T-helper 17 cell (primary cell): ENCODE data around the gene GRIK4. TPM values are rescaled to one million over a fixed set of nuclear protein-coding genes. Genes with fewer than 3 reads are reported as not detected.

Experiments used
- ATAC-seq: fragments of 150-1000 bp; cut with Tn5 transposase; 2 replicates; pipeline ENCODE4 v1.10.0; 2021; ENCODE audit warnings: mild to moderate bottlenecking, moderate library complexity
- DNase-seq, 3 donors: peaks; one replicate each; pipeline versions ENCODE4 v3.0.0 to v3.0.0-alpha.2; 2020 to 2021
- H3K9me3 ChIP-seq: one replicate; pipeline ENCODE4 v1.7.0; 2013; ENCODE audit warnings: low read length, mild to moderate bottlenecking; ENCODE audit not compliant: control insufficient read depth, poor library complexity, severe bottlenecking
- H3K27ac Mint-ChIP-seq: one replicate; pipeline ENCODE4 v1.8.0; 2022; ENCODE audit warnings: mild to moderate bottlenecking, moderate library complexity, mixed read lengths
- H3K27me3 Mint-ChIP-seq: one replicate; pipeline ENCODE4 v1.8.0; 2022; ENCODE audit warnings: mixed read lengths
- H3K36me3 Mint-ChIP-seq: one replicate; pipeline ENCODE4 v1.8.0; 2022; ENCODE audit warnings: low read depth, mixed read lengths
- H3K4me1 Mint-ChIP-seq: one replicate; pipeline ENCODE4 v1.8.0; 2022; ENCODE audit warnings: mild to moderate bottlenecking, mixed read lengths
- H3K4me3 Mint-ChIP-seq: one replicate; pipeline ENCODE4 v1.8.0; 2022; ENCODE audit warnings: mild to moderate bottlenecking, moderate library complexity, mixed read lengths
- total RNA-seq, 4 donors: library from RNA in 2 of 4; stranded (reverse) in 2 of 4; gene quantifications; one replicate each; pipeline ENCODE4 v1.2.3 and lab custom pipeline; 2022 to 2026

The GRIK4 gene
- total RNA-seq, 2 donors from 2014 or later = 0.05 to 0.10 TPM

- Mint-ChIP-seq H3K36me3 (no peaks in the 10 kb centered on the region), H3K27ac (no peak overlapping the region), H3K4me1 (no peaks in the 10 kb centered on the region), H3K27me3 (peaks cover 46% of the 10 kb centered on the region), H3K4me3 (no peak overlapping the region)
- no peaks in the 10 kb centered on the region for H3K9me3 ChIP-seq
- ATAC-seq (no peak), DNase-seq (no peak)
Measured at GRCh38 chr11:120629407-120630080, 118.0 kb downstream of the GRIK4 start.

- ATAC-seq = no peak
- no peaks in the 10 kb centered on the region for H3K36me3 Mint-ChIP-seq
Measured at GRCh38 chr11:120630122-120630521, 118.6 kb downstream of the GRIK4 start.

GRCh38 chr11:120632579-120632978, 121.0 kb downstream of the GRIK4 start:
- Mint-ChIP-seq H3K36me3 (no peaks in the 10 kb centered on the region), H3K4me3 (no peak overlapping the region), H3K27me3 (peaks cover 34% of the 10 kb centered on the region), H3K27ac (no peak overlapping the region), H3K4me1 (no peaks in the 10 kb centered on the region)
- H3K9me3 ChIP-seq = no peaks in the 10 kb centered on the region
- DNase-seq (no peak), ATAC-seq (no peak)

More at GRCh38 chr11:120630122-120630521, 118.6 kb downstream of the GRIK4 start:
- Mint-ChIP-seq H3K4me3 (no peak overlapping the region), H3K27me3 (peaks cover 40% of the 10 kb centered on the region), H3K27ac (no peak overlapping the region), H3K4me1 (no peaks in the 10 kb centered on the region)
- no peak for DNase-seq
- H3K9me3 ChIP-seq = no peaks in the 10 kb centered on the region

GRCh38 chr11:120633616-120634393, 122.3 kb downstream of the GRIK4 start:
- Mint-ChIP-seq H3K4me3 (no peak overlapping the region), H3K36me3 (no peaks in the 10 kb centered on the region), H3K4me1 (no peaks in the 10 kb centered on the region), H3K27me3 (peaks cover 34% of the 10 kb centered on the region), H3K27ac (no peak overlapping the region)
- no peaks in the 10 kb centered on the region for H3K9me3 ChIP-seq
- DNase-seq = no peak
- no peak for ATAC-seq

- no peaks in the 10 kb centered on the region for H3K36me3 Mint-ChIP-seq
- no peak overlapping the region for H3K4me3 Mint-ChIP-seq
- H3K27me3 Mint-ChIP-seq = peaks cover 40% of the 10 kb centered on the region
- H3K9me3 ChIP-seq = no peaks in the 10 kb centered on the region
- DNase-seq (no peak), ATAC-seq (no peak)
- H3K4me1 Mint-ChIP-seq = no peaks in the 10 kb centered on the region
- H3K27ac Mint-ChIP-seq = no peak overlapping the region
Measured at GRCh38 chr11:120634706-120635105, 123.2 kb downstream of the GRIK4 start.

GRCh38 chr11:120635136-120635810, 123.7 kb downstream of the GRIK4 start:
- Mint-ChIP-seq H3K36me3 (no peaks in the 10 kb centered on the region), H3K4me3 (no peak overlapping the region), H3K27me3 (peaks cover 42% of the 10 kb centered on the region), H3K4me1 (no peaks in the 10 kb centered on the region), H3K27ac (no peak overlapping the region)
- H3K9me3 ChIP-seq = no peaks in the 10 kb centered on the region
- DNase-seq = no peak
- ATAC-seq = no peak

GRCh38 chr11:120637131-120637530, 125.6 kb downstream of the GRIK4 start:
- H3K4me1 Mint-ChIP-seq = no peaks in the 10 kb centered on the region
- H3K27me3 Mint-ChIP-seq = peaks cover 38% of the 10 kb centered on the region
- H3K4me3 Mint-ChIP-seq = no peak overlapping the region
- ATAC-seq = no peak
- no peaks in the 10 kb centered on the region for H3K9me3 ChIP-seq
- H3K36me3 Mint-ChIP-seq = no peaks in the 10 kb centered on the region
- DNase-seq = no peak
- H3K27ac Mint-ChIP-seq = no peak overlapping the region

DNA sequence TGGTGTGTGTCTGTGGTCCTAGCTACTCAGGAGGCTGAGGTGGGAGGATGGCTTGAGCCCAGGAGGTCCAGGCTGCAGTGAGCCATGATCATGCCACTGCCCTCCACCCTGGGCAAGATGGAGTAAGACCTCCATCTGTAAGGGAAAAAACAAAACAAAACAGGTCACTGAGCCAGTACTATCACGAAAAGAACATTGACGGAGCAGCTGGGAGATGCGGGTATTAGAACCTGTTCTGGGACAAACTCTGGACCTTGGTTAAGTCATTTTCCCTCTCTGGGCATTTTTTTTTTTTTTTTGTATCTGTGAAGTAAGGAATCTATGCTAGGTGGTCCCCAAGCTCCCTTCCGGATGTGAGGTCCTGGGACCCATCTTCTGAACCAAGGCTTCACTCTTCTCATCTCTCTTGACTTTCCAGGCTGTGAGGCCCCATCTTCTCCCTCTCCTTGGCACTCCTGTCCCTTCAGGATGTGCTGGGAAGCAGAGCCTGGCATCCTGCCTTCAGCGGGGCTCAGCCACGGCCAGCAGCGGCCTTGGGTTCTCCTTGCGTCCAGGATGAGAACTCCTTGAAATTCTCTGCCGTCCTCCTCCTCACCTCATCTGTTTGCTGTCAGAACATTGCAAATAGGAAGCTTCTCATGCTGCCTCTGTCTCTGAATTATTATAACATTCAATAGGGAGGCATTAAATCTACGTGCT, 130.8 kb downstream of the GRIK4 start:
- no peak overlapping the region for H3K27ac Mint-ChIP-seq
- H3K36me3 Mint-ChIP-seq = no peaks in the 10 kb centered on the region
- ATAC-seq (no peak), DNase-seq (no peak)
- peaks cover 58% of the 10 kb centered on the region for H3K27me3 Mint-ChIP-seq
- H3K9me3 ChIP-seq = no peaks in the 10 kb centered on the region
- H3K4me1 Mint-ChIP-seq = no peaks in the 10 kb centered on the region
- H3K4me3 Mint-ChIP-seq = no peak overlapping the region

- no peaks in the 10 kb centered on the region for H3K9me3 ChIP-seq
- Mint-ChIP-seq H3K36me3 (no peaks in the 10 kb centered on the region), H3K27ac (no peak overlapping the region), H3K4me1 (no peaks in the 10 kb centered on the region), H3K27me3 (peaks cover 60% of the 10 kb centered on the region), H3K4me3 (no peak overlapping the region)
- ATAC-seq = no peak
- DNase-seq = no peak
Measured at GRCh38 chr11:120643284-120643683, 131.7 kb downstream of the GRIK4 start.

- Mint-ChIP-seq H3K27ac (no peak overlapping the region), H3K36me3 (peaks cover 2% of the 10 kb centered on the region), H3K4me3 (no peak overlapping the region), H3K27me3 (peaks cover 68% of the 10 kb centered on the region), H3K4me1 (peaks cover 2% of the 10 kb centered on the region)
- DNase-seq (no peak), ATAC-seq (no peak)
- no peaks in the 10 kb centered on the region for H3K9me3 ChIP-seq
Measured at GRCh38 chr11:120645639-120646038, 134.1 kb downstream of the GRIK4 start.

- Mint-ChIP-seq H3K4me3 (no peak overlapping the region), H3K27me3 (peaks cover 71% of the 10 kb centered on the region), H3K4me1 (peaks cover 2% of the 10 kb centered on the region), H3K27ac (no peak overlapping the region), H3K36me3 (peaks cover 2% of the 10 kb centered on the region)
- no peaks in the 10 kb centered on the region for H3K9me3 ChIP-seq
- ATAC-seq (no peak), DNase-seq (no peak)
Measured at GRCh38 chr11:120646206-120646605, 134.7 kb downstream of the GRIK4 start.

GRCh38 chr11:120647681-120648080, 136.1 kb downstream of the GRIK4 start:
- Mint-ChIP-seq H3K27me3 (peaks cover 65% of the 10 kb centered on the region), H3K4me3 (no peak overlapping the region), H3K4me1 (peaks cover 2% of the 10 kb centered on the region), H3K27ac (no peak overlapping the region), H3K36me3 (peaks cover 2% of the 10 kb centered on the region)
- DNase-seq (no peak), ATAC-seq (no peak)
- no peaks in the 10 kb centered on the region for H3K9me3 ChIP-seq

- H3K9me3 ChIP-seq = no peaks in the 10 kb centered on the region
- H3K4me3 Mint-ChIP-seq = no peak overlapping the region
- DNase-seq = no peak
- no peak for ATAC-seq
- H3K27ac Mint-ChIP-seq = no peak overlapping the region
- peaks cover 58% of the 10 kb centered on the region for H3K27me3 Mint-ChIP-seq
- peaks cover 2% of the 10 kb centered on the region for H3K36me3 Mint-ChIP-seq
- H3K4me1 Mint-ChIP-seq = peaks cover 2% of the 10 kb centered on the region
Measured at GRCh38 chr11:120648771-120649170, 137.2 kb downstream of the GRIK4 start.
